Fibroblast of mammary gland (primary cell): ENCODE results near the gene BICD2.
A peak's percentile ranks its signal among the peaks of the same experiment; 100 is the strongest.

Source experiments
- DNase-seq: peaks from one replicate; pipeline ENCODE4 v3.0.0-alpha.2; 2010; ENCODE audit warnings: low read depth
- H3K4me3 ChIP-seq: 2 replicates; pipeline ENCODE4 v1.5.1; 2011; ENCODE audit warnings: low read depth, mild to moderate bottlenecking, low read length, moderate library complexity; ENCODE audit not compliant: control insufficient read depth
- TF ChIP-seq, protein P1 (sequence below): conservative IDR thresholded peaks from 2 replicates; pipeline ENCODE4 v1.5.1; 2011; ENCODE audit warnings: low read depth, low read length, inconsistent platforms; ENCODE audit not compliant: control insufficient read depth, insufficient read depth

The BICD2 gene

GRCh38 chr9:92781899-92782298 lies 17.3 kb upstream of the BICD2 start:
- no peak for DNase-seq
- TF ChIP-seq, protein P1, sequence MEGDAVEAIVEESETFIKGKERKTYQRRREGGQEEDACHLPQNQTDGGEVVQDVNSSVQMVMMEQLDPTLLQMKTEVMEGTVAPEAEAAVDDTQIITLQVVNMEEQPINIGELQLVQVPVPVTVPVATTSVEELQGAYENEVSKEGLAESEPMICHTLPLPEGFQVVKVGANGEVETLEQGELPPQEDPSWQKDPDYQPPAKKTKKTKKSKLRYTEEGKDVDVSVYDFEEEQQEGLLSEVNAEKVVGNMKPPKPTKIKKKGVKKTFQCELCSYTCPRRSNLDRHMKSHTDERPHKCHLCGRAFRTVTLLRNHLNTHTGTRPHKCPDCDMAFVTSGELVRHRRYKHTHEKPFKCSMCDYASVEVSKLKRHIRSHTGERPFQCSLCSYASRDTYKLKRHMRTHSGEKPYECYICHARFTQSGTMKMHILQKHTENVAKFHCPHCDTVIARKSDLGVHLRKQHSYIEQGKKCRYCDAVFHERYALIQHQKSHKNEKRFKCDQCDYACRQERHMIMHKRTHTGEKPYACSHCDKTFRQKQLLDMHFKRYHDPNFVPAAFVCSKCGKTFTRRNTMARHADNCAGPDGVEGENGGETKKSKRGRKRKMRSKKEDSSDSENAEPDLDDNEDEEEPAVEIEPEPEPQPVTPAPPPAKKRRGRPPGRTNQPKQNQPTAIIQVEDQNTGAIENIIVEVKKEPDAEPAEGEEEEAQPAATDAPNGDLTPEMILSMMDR = no peak
- no peak overlapping the region for H3K4me3 ChIP-seq

DNA sequence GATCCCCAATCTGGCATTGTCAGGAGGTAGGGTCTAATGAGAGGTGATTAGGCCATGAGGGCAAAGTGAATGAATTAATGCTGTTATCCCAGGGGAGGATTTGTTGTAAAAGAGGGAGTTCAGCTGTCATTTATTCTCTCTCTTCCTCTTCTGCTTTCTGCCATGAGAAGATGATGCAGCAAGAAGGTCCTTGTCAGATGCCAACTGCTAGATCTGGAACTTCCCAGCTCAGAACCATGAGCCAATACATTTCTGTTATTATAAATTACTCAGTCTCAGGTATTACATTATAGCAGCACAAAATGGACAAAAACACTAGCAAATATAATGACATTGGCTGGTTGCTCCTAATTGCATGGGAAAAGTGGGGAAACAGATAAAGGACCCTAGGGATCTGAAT lies 15.6 kb upstream of the BICD2 start:
- TF ChIP-seq, protein P1 = no peak
- H3K4me3 ChIP-seq = no peak overlapping the region
- no peak for DNase-seq

DNA sequence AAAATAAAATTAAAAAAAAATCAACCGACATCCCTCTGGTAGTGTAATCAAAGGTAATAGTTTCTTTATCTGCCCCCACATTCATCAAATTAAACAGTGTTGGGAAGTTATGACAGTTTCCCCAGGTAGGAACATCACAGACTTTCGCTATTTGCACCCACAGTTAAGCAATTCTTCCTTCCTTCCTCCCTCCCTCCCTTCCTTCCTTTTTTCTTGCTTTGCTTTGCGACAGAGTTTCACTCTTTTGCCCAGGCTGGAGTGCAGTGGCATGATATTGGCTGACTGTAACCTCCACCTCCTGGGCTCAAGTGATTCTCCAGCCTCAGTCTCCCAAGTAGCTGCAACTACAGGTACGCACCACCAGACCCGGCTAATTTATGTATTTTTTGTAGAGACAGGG lies 10.8 kb upstream of the BICD2 start:
- DNase-seq = no peak
- no peak overlapping the region for H3K4me3 ChIP-seq
- TF ChIP-seq, protein P1 = no peak

DNA sequence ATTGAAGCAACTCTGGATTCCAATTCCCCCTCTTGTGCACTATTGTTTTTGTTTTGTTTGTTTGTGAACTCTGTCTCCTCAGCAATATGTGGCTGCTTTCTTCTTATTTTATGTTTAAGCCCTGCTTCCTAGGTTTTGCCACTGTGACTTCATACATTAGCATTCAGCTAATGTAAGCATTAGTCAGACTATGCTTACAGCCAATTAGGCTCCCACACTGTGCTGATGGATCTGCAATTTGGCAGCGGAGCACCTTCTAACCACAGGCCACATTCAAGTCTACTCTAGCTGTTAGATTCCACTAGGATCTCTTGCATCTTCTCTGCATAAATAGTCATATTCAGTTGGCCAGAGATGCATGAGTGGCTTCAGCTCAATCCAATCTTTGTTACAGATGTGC lies 9.6 kb upstream of the BICD2 start:
- peak; percentile 95 for DNase-seq
- TF ChIP-seq, protein P1 = no peak
- no peak overlapping the region for H3K4me3 ChIP-seq

DNA sequence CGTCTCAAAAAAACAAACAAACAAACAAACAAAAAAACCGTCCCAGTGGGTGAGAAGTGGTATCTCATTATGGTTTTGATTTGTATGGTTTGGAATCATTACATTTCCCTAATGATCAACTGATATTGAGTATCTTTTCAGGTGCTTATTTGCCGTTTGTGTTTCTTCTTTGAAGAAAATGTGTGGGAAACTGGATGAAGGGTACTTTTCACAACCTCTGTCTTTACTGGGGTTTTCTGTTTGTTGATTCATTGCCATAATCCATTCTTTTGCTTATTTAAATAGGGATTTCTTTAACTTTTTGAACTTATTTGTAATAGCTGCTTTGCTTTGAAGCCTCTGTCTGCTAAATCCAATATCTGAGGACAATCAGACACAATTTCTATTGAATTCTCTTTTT lies 9.2 kb upstream of the BICD2 start:
- no peak for DNase-seq
- TF ChIP-seq, protein P1 = no peak
- no peak overlapping the region for H3K4me3 ChIP-seq

DNA sequence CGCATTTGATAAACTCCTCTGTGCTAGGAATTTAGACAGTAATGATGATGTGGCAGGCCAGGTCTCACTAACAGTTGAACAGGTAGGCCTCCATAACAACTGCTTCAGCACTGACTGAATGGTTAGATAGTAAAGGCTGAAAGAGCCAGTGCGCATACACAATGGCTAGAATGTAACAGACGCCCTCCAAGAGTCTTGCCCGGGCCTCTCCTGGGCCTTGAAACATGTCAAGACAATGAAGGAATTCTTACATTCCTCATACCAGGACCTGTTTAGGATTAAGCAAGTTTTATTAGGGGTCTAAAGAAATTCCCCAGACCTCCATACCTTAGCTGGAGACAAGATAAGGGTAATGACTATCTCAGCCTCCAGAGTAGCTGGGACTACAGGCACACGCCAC lies 6.7 kb upstream of the BICD2 start:
- DNase-seq = no peak
- no peak overlapping the region for H3K4me3 ChIP-seq
- TF ChIP-seq, protein P1 = no peak

- DNase-seq = peak; percentile 25
- no peak overlapping the region for H3K4me3 ChIP-seq
Observed at GRCh38 chr9:92770360-92770995, 5.8 kb upstream of the BICD2 start.

More at GRCh38 chr9:92770360-92770995, 5.8 kb upstream of the BICD2 start:
- TF ChIP-seq, protein P1 = no peak
